SKM-1 treated with dmso at 0.1 percent for 144 hours (cell line): ENCODE measurements around the gene MRNIP.

ENCODE experiments used
- DNase-seq: peaks from one replicate; lab custom pipeline; 2025; ENCODE audit not compliant: unreplicated experiment; lab: John Stamatoyannopoulos, UW

MRNIP gene

DNA sequence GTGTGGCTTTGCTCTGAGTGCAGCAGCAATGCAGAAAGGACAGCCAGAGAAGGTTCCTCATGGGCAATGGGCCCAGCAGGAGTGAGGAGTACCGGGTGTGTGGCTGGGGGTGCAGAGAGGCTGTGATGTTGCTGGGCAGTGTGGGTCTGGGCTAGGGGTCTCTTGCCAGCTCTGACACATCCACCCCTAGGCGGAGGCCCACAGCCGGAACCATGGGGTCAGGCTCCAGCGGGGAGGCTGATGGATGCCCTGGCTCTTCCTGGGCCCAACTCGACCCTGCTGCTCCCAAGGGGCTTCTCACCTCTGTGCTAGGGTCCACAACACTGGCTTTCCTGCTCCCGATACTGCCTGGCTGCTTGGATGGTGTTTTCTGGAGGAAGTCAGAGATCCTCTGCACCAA lies 29.2 kb upstream of the MRNIP start:
- no peak for DNase-seq

DNA sequence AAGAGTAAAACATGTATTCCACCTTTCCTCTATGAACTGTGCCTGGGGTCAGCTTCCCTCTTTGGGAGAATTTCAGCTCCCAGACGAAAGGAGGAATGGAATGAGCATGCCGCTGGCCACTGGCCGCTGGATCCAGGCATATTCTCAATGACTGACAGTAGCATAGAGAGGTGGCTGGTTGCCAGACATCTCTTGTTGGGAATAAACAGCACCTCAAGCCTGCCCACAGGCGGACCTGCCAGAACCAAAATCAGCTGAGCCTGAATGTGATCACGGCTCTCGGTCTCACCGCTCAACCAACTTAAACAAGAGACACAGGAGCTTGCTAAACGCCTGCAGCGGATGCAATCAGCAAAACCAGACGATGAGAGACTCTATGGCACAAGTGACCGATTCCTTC lies 28.5 kb upstream of the MRNIP start:
- DNase-seq = no peak

DNA sequence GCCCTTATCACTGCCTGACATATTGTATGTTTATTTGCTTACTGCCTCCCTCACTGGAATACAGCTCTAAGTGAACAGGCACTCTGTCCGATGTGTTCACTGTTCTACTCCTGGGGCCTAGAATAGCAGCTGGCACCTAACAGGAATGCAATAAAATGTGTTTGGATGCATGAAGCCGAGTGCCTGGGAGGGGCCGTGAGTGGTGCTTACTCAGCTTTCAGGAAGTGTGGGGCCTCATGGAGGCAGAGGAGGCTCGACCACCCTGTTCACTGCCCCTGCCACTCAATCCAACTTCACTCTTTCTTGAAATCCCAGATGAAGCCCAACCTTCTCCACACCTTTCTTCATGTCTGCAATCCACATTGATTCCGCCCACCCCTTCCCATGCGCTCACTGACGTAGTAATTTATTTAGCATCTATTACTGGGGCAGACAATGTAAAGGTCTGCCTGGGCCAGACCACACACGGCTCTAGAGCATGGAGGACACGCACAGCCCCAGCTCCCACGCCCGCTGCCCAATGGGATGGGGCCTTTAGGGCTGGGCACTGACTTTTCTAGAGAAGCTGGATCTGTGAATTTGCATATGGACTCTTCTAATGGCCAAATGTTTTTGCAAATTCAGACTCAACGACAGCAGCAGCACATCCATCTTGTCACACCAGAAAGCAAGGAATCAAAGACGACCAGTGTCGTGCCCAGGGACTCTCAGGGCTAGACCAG lies 27.7 kb upstream of the MRNIP start:
- DNase-seq = no peak

DNA sequence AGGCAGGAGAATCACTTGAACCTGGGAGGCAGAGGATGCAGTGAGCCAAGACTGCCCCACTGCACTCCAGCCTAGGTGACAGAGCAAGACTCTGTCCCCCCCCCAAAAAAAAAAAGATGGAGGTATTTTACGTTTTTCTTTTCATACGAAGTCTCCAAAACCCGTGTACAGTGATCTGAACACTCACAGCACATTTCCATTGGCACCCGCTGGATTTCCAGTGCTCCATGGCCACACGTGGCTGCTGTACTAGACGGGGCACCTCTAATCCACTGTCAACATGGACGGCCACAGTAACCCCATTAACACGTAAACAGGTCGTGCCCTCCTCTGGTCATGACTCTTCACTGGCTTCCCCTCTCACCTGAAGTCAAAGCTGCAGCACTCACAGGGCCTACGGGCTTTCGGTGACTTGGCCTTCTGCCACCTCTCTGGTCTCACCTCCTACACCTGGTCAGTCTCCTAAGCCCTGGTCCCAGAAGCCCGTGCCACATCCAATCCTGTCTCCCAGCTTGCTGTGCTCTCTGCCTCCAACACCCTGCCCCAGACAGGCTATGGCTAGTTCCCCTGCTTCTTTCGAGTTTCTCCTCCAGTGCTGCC lies 27.0 kb upstream of the MRNIP start:
- no peak for DNase-seq

DNA sequence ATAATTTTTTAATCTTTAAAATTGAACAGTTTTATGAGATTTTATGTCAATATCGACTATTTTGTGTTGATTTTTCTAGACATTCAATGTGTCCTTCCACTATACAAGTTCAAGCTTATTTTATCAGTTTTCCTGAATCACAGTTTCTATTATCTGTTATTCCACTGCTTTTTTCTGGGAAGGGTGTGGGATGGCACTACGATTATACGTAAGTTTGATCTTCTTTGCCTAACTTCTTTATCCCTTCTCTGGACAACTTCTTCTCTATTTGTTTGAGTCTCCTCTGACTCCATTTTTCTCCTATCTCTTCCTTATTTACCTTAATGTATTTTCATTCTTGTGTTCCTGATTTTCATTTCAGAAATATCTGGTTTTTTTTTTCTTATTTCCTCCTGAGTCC lies 24.5 kb upstream of the MRNIP start:
- DNase-seq = no peak

DNA sequence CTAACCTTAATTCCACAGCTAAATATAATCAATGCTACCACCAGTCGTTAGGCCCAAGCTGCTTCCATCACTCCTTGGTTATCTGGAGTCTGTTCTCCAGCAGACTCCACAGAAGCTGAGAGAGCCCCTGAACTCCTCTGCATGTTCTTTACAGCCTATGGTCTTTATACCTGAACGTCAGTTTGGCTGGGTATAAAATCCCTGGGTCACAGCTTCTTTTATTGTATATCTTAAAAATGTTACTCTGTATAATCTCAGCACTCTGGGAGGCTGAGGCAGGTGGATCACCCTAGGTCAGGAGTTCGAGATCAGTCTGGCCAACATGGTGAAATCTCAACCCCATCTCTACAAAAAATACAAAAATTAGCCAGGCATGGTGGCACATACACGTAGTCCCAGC lies 23.7 kb upstream of the MRNIP start:
- no peak for DNase-seq

DNA sequence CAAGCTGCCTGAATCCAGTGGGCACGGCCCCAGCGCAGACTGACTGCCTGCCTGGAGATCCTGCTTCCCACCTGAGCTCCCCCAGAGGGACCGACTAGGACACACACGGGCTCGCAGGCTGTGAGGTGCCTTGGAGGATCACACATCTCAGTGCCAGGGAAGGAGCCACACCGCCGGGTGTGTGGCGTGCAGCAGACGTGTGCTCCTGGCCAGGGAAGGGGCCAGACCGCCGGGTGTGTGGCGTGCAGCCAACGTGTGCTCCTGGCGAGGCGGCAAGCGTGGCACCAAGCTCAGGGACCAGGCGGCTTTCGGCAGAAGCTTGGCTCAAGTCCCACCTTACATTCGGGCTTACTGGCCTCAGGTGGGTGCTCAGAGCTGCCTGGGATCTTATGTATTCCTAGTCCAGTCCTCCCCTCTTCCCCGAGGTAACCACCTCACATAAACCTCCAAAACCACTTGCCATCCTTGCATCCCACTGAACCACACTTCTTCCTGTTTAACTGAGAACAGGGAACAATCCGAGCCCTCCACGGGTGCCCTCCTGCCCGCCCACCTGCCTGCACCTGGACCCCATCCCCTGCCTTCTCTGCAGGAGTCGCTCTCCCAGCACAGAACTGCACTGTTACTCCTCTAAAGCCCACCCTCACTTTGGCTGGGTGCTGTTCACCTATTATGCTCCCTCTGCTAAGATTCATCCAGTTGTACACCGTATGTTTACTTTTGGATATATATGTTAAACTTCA lies 22.4 kb upstream of the MRNIP start:
- DNase-seq = no peak

DNA sequence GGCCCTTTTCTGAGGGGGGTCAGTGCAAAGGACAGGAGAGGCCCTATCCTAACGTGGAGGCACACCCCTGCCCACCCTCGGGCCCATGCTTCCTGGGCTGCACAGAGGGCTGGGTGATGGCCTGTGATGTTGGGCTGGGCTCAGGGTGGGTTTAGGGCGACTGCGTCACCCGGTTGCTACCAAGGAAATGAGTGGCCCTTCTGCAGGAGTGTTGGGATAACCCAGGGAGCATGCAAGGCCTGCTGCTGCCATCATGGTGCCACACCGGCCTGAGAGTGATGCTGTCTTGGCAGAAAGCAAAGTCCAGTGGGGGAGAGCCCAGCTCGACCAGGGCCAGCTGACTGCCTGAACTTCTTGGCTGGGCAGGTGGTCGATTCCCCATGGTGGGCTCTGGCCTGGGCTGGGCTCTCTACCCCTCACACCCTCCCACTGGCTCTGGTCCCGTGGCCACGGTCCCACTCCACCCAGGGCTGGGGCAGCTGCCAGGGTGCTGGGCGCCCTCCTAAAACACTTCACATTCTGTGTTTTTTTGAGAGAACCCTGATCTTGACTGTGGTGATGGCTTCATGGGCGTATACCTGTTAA lies 21.5 kb upstream of the MRNIP start:
- no peak for DNase-seq

DNA sequence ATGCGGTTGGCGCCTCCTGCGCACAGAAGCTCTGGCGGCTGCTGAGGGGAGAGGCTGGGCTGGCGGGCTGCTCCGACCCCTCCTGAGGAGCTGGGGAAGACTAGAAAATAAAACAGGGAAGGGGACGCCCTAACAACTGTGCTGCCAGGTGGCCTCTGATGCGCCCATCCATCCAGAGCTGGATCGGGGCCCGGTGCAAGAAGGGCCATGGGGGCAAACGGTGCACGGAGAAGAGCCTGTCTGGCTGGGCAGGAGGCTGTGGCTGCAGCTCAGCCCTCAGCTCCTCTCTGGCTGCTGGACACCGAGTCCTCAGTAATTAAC lies 21.0 kb upstream of the MRNIP start:
- DNase-seq = no peak

DNA sequence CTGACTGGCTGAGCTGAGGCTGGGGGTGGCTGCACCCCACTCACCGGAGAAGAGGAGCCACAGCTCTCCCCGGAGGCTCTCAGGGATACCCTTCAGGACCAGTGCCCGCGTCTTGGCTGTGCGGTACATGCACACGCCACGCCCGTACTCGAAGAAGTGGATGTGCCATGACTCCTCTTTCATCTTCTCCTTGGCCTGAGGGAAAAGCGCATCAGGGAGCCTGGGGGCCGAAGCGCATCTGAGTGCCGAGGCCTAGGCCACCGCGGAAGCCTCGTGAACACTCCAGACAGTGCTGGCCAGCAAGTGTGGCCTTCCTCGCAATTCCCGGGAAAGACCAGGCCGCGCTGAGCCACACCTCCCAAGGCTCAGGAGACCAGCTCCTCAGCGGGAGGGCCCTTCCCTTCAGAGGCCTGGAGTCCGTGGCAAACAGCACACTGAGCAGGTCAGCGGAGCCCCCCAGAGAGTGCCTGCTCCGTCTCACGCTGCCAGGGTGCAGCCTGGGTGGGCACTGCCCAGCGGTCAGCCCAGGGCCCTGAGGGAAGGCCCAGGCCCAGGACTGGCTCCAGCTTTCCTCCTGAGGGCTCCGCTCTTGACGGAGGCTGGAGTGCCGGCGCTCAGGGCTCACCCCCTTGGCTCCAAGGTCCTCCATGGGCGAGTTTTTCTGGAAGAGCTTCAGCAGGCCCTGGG lies 20.5 kb upstream of the MRNIP start:
- DNase-seq = no peak

DNA sequence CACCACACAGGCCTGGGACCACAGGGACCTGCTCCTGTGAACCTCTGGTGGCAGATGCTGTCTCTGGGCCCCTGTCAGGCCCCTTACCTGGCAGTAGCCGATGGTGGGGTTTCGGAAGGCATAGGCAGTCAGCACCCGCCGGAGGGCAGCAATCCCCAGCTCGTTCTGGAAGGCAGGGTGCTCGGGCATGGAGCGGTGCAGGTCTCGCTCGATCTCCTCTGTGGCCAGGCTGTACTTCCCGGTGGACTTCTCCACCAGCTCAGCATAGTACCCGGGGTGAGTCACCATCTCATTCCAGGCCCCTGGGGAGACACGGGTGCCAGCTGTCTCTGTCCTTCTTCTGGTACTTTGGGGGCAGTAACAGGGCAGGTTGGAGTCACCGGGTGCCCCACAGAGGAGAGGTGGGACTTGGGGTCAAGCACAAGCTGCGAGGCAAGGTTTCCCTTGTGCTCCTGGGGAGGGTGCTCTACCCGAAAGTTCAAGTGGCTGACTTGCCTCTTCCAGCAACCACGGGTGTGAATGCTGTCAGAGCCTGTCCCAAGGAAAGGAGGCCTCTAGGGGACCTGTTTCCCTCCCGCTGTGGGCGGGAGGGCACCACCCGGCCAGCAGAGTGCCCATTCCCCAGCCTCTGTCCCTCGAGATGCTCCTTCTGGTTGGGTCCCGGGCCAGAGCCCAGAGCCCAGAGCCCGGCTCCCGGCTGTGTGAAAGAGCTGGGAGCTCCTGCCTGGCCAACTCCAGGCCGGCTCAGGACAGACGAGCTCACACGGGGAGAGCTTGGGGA lies 19.8 kb upstream of the MRNIP start:
- DNase-seq = no peak

DNA sequence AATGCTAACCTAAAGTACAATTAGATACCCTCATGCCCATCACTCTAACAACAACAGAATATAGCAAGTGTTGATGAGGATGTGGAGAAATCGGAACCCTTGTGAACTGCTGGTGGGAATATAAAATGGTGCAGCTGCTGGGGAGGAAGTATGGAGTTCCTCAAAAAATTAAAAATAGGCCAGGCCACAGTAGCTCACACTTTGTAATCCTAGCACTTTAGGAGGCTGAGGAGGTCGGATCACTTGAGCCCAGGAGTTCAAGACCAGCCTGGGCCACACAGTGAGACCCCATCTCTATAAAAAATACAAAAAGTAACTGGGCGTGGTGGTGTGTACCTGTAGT lies 18.0 kb upstream of the MRNIP start:
- DNase-seq = no peak

DNA sequence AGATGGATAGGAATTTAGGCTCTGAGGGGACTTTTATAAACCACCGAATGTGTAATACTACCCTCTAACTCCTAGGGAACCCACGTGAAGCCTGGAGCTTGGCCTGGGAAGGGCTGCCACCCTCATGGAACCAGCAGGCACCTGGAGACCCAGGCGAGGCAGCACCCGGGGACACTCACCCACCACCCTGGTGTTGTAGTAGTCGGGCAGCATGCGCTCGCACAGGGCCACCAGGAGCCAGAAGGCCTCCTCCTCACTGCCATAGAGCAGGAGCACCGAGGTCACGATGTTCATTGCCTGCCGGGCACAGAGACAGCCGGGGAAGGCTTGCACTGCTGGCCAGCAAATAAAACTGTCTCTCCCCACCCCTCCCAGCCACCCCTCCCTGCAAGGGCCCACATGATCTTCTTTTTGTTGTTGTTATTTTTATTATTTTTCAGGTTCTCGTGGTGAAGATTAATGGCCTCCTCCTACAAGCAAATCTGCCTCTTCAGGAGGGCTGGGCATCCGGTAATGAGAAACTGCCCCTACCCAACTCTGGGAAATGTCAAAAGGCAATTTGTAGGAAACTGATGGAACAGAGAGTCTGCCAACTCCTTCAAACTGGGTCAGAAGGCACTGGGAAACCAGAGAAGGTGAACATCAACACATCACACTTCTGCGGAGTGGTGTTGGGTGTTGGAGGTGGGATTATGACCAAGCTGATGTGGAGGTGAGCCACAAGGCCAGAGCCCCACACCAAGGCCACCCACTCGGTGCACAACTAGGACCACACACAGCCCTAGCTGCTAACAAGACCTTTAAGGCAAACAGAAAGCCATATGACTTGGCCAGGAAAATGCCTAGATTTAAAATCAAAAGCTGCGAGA lies 17.4 kb upstream of the MRNIP start:
- DNase-seq = no peak

DNA sequence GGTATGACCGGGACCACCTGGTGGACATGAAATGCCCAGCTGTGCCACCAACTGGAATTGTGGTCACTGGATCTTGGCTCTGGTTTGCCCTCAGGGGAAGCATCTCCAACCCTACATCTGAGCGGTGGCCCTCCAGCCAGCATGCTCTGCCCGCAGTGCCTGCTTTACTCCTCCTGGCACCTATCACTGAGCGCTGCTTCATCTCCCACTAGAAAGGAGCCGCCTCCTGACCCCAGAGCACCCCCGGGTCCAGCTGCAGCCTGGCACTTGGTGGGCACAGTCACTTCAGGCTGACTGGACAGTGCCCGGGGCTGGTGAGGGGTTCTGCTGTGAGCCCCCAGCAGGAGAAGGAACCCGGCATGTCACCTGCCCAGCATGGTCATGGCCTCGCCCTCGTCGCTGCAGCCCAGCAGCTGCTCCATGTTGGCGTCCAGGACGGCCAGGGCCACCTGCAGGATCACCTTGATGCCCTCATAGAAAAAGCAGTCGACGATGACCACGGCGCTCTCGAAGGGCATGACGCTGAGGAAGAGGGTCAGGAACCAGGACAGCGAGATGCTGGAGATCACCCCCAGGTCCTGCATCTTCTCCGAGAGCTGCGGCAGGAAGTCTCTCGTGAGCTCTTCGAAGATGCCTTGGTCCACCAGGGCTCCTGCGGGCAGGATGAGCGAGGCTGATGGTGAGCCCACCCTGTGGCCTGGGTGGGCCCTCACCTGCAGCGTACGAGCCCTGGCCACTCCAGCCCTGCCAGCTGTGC lies 16.1 kb upstream of the MRNIP start:
- no peak for DNase-seq

DNA sequence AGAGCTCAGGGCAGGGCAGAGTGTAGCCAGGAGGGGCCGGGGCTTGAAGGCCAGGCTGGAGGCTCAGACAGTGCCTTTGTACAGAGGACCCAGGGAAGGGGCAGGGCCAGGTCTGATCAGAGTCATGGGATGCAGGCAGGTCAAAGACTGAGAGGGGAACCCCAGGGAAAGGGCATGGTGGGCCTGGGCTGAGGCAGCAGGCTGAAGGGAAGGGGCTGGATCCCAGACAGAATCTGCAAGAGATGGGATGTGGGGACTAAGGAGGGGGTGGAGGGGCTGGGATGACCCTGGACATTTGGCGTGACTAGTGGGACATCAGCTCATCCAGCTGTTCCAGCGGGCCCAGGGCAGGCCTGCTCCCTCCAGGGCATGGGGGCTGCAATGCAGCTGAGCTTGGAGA lies 15.5 kb upstream of the MRNIP start:
- no peak for DNase-seq

DNA sequence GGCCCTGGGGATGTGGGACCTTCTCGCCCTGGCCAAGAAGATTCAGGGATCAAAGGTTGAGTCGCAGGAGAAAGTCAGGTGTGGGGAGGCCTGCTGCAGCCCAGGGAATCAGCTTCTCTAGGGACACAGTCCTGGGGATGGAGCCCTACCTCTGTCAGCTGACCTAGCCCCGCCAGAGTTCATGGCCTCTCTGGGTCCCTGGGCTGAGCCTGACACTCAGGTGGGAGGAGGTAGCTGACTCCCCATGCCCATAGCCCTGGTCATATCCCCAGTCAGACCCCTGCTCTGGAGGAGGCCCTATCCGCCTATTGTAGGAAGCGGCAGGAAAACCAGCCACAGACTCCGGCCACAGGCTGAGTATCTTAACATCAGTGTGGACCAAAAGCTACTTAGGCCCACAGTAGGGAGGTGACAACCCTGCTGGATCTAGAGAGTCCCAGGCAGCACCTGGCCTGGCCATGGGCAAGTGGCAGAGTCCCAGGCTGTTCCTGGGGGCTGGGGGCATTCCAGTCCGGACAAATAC lies 15.0 kb upstream of the MRNIP start:
- no peak for DNase-seq

DNA sequence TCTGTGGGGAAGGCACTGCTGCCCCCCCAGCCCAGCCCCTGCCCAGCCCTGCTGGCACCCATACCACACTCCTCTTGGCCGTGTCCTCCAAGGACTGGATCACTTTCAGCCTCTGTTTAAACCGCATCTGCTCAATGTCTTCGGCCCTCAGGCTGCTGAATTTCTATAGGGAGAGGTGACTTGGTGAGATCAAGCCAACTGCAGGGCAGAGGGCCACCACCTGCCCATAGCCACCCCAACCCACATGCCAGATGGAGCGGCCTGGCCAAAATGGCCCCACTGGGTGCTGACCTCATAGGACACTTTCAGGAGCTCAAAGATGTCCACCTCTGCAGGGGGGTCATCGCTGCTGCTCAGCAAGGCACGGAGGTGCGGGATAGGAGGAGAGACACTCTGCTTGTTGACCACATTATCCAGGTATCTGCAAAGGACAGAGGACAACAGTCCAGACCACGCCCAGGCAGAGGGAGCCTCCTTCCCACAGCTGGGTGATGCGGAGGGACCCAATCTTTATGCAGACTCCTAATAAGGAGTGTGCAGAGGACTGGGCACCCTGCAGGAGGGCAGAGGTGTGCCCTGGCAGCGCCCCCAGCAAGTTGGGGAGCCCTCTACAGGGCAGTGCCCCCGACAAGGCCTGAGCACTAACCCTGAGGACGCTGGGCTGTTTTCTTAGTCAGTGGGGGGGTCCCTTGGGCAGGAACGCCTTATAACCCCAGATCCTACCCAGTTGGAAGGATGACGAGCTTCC lies 14.4 kb upstream of the MRNIP start:
- no peak for DNase-seq

DNA sequence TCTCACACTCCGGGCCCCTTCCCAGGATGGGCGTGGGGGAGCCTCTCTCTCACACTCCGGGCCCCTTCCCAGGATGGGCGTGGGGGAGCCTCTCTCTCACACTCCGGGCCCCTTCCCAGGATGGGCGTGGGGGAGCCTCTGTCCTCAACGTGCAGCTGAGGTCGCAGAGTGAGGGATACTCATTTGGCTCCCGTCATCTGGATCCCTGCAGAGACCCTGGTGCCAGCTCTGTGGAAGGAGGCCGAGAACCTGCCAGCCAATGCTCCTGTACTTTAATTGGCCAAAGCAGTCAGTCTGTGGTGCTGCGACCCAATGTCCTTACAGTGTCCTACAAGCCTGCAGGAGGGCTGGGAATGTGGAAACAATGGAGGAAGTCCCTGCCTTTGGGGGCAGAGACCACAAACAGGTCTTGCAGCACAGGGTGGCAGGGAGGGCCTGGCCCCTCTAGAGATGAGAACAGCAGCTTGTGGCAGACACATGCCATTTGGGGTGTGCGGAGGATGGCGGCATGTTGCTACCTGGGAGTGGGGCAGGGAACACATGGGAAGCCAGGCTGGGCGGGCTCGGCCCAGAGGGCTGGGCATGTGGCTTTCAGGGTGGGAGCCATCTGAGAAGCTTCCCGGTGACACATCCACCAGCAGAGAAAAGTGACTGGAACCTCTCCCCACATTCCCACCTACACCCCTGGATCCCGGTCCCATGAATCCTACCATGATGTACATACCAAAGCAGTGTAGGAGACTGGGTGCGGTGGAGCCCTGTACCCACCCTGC lies 13.6 kb upstream of the MRNIP start:
- no peak for DNase-seq
